Measurements from ENCODE around the gene GCK. TPM values are rescaled to one million over a fixed set of nuclear protein-coding genes. Genes with fewer than 3 reads are reported as not detected.

GCK gene
- polyA plus RNA-seq, 1 of the 3 experiments (the other 2 are of a cell fraction), result 1.6 TPM

DNA sequence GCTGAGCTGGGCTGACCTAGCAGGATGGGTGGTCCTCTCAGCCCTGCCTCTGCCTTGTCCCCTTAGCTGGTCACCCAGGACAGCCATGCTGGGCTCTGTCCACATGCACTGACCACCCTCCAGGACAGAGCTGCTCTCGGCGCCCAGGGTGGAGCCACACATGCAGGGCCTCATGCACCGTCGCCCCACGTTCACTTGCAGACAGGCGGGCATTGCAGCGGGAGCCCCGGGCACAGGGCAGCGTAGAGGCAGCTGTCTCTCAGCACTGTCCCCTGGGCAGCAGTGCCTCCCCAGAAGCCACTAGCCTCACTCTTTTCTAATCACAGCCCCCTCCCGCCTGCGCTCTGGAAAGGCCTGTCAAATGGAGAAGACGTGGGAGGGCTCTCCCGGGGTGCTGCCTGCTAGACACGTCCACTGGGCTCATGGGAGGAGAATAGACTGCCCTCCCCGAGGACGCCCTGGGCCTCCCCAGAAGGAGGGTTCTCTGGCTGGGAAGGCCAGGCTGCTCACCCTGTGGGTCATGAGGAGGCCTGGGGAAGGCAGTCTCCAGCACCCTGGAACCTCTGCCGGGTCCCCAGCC lies 49.0 kb upstream of the GCK start:
- H3K9me2 ChIP-seq, result no peaks in the 10 kb centered on the region
- ChIA-PET CTCF (interaction anchor here (0.6 to 2.6 kb wide), 5 partner anchors 13 to 70 kb away, joined by 3 to 11 read pairs (median 5); partner anchors contain the start of gene YKT6), POLR2A (no interaction called here)
- H3K9me3 ChIP-seq, result no peaks in the 10 kb centered on the region
- H3F3A ChIP-seq (replicated peaks; ENCODE audit: insufficient read depth), result no peaks in the 10 kb centered on the region
- H3K36me3 ChIP-seq (replicated peaks in 1 of 2; ENCODE audit: control insufficient read depth in 1 of 2, insufficient read depth in 2 of 2, low read length in 1 of 2), result no peaks in the 10 kb centered on the region
- no peaks in the 10 kb centered on the region for H4K20me1 ChIP-seq (ENCODE audit: insufficient read depth)
- H3K4me2 ChIP-seq, result no peak overlapping the region
- no peak for DNase-seq
- peak overlapping the region in 1 of 2 experiments; percentile 14; a peak in 1 of 4 replicates for H3K27ac ChIP-seq (ENCODE audit: low read depth in 2 of 2, low read length in 1 of 2)
- 61% methylated on average over 13 of the region's 17 CpGs for WGBS (ENCODE audit: low lambda C conversion rate)
- no peak overlapping the region for H3K9ac ChIP-seq
- no peak overlapping the region for H3K4me3 ChIP-seq (ENCODE audit: low read depth in 2 of 2, low read length in 1 of 2)
- H3K79me2 ChIP-seq (ENCODE audit: insufficient read depth), result no peaks in the 10 kb centered on the region
- H3K4me1 ChIP-seq (ENCODE audit: control insufficient read depth in 1 of 2, insufficient read depth in 2 of 2, low read depth in 1 of 2, low read length in 1 of 2), result peaks cover 0 to 43% of the 10 kb centered on the region in 2 experiments; a peak in 1 of 4 replicates
- H2AFZ ChIP-seq (ENCODE audit: low read depth), result no peak overlapping the region
- H3K27me3 ChIP-seq (ENCODE audit: insufficient read depth), result no peaks in the 10 kb centered on the region
- TF ChIP-seq MXI1 (IDR thresholded peaks at IDR 0.05; ENCODE audit: low read depth, low read length) (no peak), SIN3A (IDR thresholded peaks at IDR 0.05; ENCODE audit: borderline replicate concordance, low read depth, low read length) (no peak), EZH2phosphoT487 (IDR thresholded peaks at IDR 0.05; ENCODE audit: borderline replicate concordance, low read depth) (no peak), POLR2AphosphoS5 (IDR thresholded peaks at IDR 0.05; ENCODE audit: low read depth, low read length) (no peak), EP300 (IDR thresholded peaks at IDR 0.05; ENCODE audit: borderline replicate concordance in 1 of 2, low read depth in 1 of 2, low read length in 1 of 2) (no peak), RXRA (IDR thresholded peaks at IDR 0.05; ENCODE audit: borderline replicate concordance, low read depth) (no peak), RAD21 (IDR thresholded peaks at IDR 0.05; ENCODE audit: low read length) (no peak), GATA2 (CRISPR knock-in tag; IDR thresholded peaks at IDR 0.05) (no peak), JUND (IDR thresholded peaks at IDR 0.05) (no peak), USF2 (IDR thresholded peaks at IDR 0.05; ENCODE audit: borderline replicate concordance, low read depth, low read length) (no peak), GABPA (IDR thresholded peaks at IDR 0.05; ENCODE audit: low read depth) (no peak), RFX5 (IDR thresholded peaks at IDR 0.05; ENCODE audit: low read length) (no peak), FOXJ3 (CRISPR knock-in tag; IDR thresholded peaks at IDR 0.05) (no peak), SMC3 (IDR thresholded peaks at IDR 0.05; ENCODE audit: low read depth, low read length) (no peak), CHD2 (IDR thresholded peaks at IDR 0.05; ENCODE audit: low read length, partially characterized antibody) (no peak), USF1 (IDR thresholded peaks at IDR 0.05; ENCODE audit: borderline replicate concordance, low read depth) (no peak), ELF1 (IDR thresholded peaks at IDR 0.05) (no peak), NFIC (IDR thresholded peaks at IDR 0.05; ENCODE audit: borderline replicate concordance) (no peak), MEF2A (IDR thresholded peaks at IDR 0.05; ENCODE audit: borderline replicate concordance, low read depth) (no peak)
- TF ChIP-seq, protein P1, sequence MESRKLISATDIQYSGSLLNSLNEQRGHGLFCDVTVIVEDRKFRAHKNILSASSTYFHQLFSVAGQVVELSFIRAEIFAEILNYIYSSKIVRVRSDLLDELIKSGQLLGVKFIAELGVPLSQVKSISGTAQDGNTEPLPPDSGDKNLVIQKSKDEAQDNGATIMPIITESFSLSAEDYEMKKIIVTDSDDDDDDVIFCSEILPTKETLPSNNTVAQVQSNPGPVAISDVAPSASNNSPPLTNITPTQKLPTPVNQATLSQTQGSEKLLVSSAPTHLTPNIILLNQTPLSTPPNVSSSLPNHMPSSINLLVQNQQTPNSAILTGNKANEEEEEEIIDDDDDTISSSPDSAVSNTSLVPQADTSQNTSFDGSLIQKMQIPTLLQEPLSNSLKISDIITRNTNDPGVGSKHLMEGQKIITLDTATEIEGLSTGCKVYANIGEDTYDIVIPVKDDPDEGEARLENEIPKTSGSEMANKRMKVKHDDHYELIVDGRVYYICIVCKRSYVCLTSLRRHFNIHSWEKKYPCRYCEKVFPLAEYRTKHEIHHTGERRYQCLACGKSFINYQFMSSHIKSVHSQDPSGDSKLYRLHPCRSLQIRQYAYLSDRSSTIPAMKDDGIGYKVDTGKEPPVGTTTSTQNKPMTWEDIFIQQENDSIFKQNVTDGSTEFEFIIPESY (IDR thresholded peaks at IDR 0.05; ENCODE audit: borderline replicate concordance, low read depth), result no peak

Data from SK-N-SH (cell line).